ENCODE data around the gene THEM4.

GRCh38 chr1:151952811-151953210 lies 43.5 kb upstream of the THEM4 start:
- TF ChIP-seq EP300 (IDR thresholded peaks at IDR 0.05) (no peak), CTCF (IDR thresholded peaks at IDR 0.05) (no peak)
